GDM1 (cell line): Measurements from ENCODE around the gene MYOZ1.

Experiments
- DNase-seq: peaks from one replicate; lab custom pipeline; 2025; lab: John Stamatoyannopoulos, UW

Gene MYOZ1

DNA sequence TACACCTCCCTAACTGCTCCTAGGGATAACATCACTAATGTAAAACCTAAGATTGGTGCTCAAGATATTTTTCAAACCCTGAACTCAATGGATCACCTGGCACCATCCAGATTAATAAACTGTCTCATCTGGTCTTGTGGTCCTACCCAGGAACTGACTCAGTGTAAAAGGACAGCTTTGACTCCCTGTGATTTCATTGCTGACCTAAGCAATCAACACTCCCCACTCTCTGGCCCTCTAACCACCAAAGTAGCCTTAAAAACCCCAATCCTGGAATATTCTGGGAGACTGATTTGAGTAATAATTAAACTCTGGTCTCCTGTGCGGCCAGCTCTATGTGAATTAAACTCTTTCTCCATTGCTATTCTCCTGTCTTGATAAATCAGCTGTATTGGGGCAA, 43.9 kb downstream of the MYOZ1 start:
- DNase-seq = no peak

DNA sequence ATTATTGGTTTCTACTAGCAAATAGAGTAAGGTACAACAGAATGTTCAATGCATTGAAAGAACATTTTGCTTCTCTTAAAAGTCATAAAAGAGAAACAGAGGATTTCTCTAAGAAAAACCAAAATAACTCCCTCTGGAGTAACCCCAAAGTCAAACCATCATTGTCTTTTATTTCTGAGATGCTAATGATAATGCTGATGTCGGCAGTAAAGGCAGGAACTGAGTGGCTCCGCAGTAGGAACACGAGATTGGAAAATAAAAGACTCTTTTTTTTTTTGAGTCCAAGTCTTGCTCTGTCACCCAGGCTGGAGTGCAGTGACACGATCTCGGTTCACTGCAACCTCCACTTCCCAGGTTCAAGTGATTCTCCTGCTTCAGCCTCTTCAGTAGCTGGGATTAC, 47.5 kb downstream of the MYOZ1 start:
- no peak for DNase-seq

DNA sequence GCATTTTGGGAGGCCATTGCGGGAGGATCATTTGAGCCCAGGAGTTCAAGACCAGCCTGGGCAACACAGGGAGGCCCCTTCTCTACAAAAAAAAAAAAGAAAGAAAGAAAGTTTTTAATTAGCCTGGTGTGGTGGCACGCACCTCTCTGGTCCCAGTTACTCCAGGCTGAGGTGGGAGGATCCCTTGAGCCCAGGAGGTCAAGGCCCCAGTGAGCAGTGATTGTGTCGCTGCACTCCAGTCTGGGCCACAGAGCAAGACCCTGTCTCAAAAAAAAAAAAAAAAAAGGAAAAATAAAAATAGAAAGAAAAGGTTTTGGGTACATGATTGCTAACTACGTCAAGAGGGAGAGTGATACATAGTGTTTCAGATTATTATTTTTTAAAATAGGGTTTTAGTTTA, 48.2 kb downstream of the MYOZ1 start:
- DNase-seq = no peak

DNA sequence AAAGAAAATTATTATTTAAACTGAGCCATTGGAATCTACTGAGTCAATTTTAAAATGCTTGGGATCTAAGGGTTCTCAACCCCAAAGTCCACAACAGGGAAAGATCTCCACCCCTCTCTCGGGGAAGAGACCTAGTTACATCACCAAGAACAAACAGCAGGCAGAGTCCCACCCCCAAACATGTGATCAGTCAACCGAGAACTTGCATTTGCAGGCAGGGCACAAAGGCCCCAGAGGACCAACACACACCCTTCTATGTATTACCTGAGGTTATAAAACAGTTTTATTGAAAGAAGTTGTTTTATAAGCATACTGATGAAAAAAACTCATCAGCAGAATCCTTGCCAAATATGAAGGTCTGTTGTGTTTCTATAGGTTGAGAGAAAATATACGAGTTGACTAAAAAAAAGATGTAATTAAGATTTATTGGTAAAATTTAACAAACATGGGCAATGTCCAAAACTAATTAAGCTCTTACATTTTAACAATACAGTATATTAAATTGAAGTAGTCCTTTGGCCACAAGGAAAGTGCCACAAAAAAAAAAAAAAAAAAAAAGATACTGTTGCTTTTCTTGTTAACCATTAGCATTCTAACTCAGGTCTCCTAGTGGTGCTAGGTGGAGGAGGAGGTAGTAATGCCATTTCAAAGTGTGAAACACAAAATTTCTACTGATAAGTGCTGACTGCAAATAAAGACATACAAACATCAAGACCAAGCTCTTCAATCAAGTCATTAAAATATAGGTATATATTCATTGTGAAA, 49.2 kb downstream of the MYOZ1 start:
- no peak for DNase-seq

DNA sequence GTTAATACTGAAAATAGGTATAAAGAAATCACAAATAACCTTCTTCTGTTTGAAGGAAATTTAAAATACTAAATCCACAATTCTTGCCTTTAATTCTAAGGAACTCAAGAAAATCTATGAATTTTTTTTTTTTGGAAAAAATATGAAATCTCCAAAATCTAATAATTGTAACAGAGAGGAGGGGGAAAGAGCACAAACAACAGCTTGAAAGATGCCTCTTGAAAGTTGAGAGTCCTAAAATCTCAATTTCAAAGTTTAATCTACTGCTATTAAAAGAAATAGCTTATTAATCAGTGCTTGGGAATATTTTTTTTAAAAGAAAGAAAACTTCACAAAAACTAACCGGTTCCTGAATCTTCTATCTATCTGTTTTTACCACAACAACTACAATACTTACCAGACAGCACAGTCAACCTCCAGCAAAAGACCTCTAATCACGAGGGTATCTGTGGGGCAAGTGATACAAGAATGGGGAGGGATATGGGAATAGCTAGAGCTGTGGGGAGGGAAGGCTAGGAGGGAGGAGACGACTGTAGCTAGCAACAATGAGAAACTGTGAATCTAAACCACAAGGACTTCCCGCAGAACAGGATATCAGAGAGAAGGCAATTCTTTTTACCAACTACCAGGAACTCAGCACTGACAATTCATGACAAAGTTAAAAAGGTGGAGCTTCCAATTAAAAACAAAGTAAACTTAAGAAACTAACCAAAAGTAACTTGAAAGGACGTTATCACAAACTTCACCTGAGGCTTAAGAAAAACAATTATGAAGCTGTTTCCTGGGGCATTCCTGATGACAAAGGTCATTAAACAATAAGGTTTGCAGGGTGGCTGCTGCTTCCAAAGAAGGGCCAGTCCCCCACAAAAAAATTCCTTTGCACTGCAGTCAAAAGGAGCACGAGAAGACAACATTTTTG, 50.1 kb downstream of the MYOZ1 start, which contains the start of gene USP54:
Gene USP54 (minus strand): TSS at position 462 of the 919 bp plus-strand sequence. CDS start 15,684 bp downstream, outside the sequence.
- DNase-seq = peak; percentile 9

DNA sequence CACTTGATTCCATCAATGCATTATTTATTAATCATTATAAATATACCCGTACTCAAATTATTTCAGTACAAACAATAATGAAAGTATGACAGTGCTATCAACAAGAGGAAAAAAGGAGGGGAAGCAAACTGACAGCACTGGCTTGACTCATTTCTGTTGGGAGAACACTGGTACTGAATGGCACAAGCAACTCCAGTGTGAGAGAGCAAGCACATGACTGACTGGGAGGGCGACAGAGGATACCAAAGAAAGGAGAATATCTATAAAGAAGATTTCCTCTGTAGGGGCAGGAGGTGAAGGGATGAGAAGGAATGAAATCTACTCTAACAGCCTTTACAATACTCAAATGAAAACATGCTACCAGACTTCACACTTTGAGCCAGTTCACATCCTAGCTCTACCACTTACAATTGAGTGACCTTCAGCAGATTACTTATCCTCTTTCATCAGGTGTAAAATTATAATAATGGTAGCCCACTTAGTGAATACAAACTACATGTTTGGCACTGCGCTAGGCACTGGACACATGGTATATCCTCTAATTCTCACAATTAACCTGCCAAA, 51.6 kb downstream of the MYOZ1 start:
- no peak for DNase-seq

DNA sequence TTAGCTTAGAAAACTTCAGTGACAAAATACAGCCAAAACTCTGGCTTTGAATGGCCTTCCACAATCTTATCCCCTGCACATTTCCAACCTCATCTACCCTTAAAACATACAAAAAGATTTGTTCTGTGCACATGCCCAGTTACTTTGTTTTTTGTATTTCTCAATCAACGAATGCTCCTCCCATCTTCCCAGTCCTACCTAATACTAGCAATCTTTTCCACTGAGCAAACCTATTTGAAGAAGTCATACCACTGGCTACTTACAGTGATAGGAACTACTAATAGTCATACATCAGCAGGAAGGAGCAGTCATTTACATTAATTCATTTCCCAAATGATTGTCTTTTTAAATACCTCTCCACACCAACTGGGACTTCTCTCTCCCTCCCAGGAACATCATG, 52.6 kb downstream of the MYOZ1 start:
- DNase-seq = no peak

DNA sequence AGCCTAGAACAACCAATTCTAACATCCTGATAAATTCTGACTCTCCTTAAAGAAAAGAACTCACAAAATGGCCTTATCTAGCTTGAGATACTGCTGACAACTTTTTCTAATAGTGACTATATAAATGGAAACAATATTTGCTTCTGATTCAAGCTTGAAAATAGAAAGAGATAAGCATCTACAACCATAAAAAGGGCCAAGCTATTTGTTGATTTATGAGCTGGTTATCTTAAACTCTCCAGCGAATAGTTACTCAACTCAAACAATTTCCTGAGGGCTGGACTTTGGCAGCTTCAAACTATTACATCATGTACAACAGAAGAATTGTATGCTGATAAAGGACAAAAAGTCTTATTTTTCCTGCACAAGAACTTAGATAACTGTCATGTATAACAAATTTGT, 54.7 kb downstream of the MYOZ1 start:
- DNase-seq = no peak

DNA sequence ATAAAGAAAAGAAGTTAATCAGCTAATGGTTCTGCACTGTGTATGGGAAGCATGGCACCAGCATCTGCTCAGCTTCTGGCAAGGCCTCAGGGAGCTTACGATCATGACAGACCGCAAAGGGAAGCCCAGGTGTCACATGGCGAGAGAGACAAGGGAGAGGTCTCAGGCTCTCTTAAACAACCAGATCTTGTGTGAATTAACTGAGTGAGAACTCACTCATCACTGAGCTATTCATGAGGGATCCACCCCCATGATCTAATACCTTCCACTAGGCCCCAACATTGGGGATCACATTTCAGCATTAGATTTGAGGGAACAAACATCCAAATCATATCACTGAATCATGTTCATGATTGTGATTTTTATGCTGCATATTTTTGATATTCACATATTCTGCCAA, 55.9 kb downstream of the MYOZ1 start:
- DNase-seq = no peak

DNA sequence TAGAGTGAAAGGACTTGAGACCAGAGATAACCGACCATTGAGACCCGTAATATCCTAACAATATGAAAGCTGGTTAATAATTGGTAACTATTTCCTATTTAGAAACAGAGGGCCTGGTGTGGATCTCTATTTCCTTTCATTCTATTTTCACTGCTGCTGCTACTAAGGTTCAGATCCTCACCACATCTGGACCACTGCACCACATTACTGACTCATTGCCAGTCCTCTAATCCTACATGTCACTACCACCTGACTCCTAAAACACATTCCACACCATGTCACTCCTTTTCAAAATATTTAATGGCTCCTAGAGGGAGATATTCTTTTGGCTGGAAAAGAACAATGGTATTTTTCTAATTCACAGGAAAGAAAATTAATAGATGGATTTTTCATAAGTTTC, 56.5 kb downstream of the MYOZ1 start:
- DNase-seq = no peak

DNA sequence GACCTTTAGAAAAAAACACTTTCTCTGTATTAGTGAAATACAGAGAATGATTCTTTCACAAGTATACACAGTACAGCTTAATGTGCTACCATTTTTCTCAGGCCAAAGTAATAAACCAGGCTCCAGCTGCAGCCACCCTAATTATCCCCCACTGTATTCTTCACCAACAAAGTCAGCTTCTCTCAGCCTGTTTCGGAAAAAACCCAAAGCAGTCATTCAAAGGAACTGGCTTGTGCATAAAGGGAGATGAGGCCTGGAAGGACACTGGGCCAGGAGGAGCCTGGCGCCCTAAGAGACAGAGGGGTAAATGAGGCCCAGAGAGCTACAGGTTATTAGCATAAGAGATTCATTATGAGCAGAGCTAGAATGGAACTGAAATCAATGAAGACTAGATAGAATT, 59.4 kb downstream of the MYOZ1 start:
- DNase-seq = no peak
